HEK293T (cell line): ENCODE results near the gene TTC28.

Experiments used
- ARNT ChIP-seq: fragments of 450-650 bp; IDR thresholded peaks from 2 replicates; pipeline ENCODE4 v1.6.1; 2017; ENCODE audit warnings: mild to moderate bottlenecking
- ELF4 ChIP-seq: fragments of 450-650 bp; IDR thresholded peaks from 2 replicates; pipeline ENCODE4 v1.6.1; 2017; ENCODE audit warnings: antibody characterized with exemption
- FOXA1 ChIP-seq: fragments of 450-650 bp; IDR thresholded peaks from 2 replicates; pipeline ENCODE4 v1.6.1; 2016; ENCODE audit warnings: mild to moderate bottlenecking
- FOXK2 ChIP-seq: fragments of 450-650 bp; IDR thresholded peaks from 2 replicates; pipeline ENCODE4 v1.6.1; 2016; ENCODE audit warnings: mild to moderate bottlenecking
- FOXM1 ChIP-seq: fragments of 450-650 bp; IDR thresholded peaks from 2 replicates; pipeline ENCODE4 v1.6.1; 2017; ENCODE audit warnings: mild to moderate bottlenecking, borderline replicate concordance
- HDGF ChIP-seq: fragments of 450-650 bp; IDR thresholded peaks from 2 replicates; pipeline ENCODE4 v1.6.1; 2017; ENCODE audit warnings: antibody characterized with exemption, borderline replicate concordance
- LEF1 ChIP-seq: fragments of 450-650 bp; IDR thresholded peaks from 2 replicates; pipeline ENCODE4 v1.6.1; 2017; ENCODE audit warnings: mild to moderate bottlenecking, borderline replicate concordance
- NFRKB ChIP-seq: fragments of 450-650 bp; IDR thresholded peaks from 2 replicates; pipeline ENCODE4 v1.6.1; 2016; ENCODE audit warnings: mild to moderate bottlenecking, moderate library complexity
- PKNOX1 ChIP-seq: fragments of 450-650 bp; IDR thresholded peaks from 2 replicates; pipeline ENCODE4 v1.6.1; 2016
- SP1 ChIP-seq: fragments of 450-650 bp; IDR thresholded peaks from 2 replicates; pipeline ENCODE4 v1.6.1; 2017
- SUZ12 ChIP-seq: fragments of 450-650 bp; IDR thresholded peaks from 2 replicates; pipeline ENCODE4 v1.6.1; 2016; ENCODE audit warnings: mild to moderate bottlenecking
- TARDBP ChIP-seq: fragments of 450-650 bp; IDR thresholded peaks from 2 replicates; pipeline ENCODE4 v1.6.1; 2016

GRCh38 chr22:27992294-27993165, 687.1 kb downstream of the TTC28 start:
- TF ChIP-seq PKNOX1 = no peak
- no peak for TF ChIP-seq FOXM1
- no peak for TF ChIP-seq ELF4
- no peak for TF ChIP-seq TARDBP
- no peak for TF ChIP-seq SP1
- no peak for TF ChIP-seq LEF1
- no peak for TF ChIP-seq ARNT
- no peak for TF ChIP-seq NFRKB
- TF ChIP-seq HDGF = no peak
- no peak for TF ChIP-seq FOXA1
- TF ChIP-seq SUZ12 = no peak
- no peak for TF ChIP-seq FOXK2
